ENCODE results near the gene ZC2HC1B.
A peak's percentile ranks its signal among the peaks of the same experiment; 100 is the strongest.

Gene ZC2HC1B

GRCh38 chr6:143934331-143934730 is 70.1 kb downstream of the ZC2HC1B start:
- no peak for DNase-seq (ENCODE audit: low read depth in 3 of 3)

DNA sequence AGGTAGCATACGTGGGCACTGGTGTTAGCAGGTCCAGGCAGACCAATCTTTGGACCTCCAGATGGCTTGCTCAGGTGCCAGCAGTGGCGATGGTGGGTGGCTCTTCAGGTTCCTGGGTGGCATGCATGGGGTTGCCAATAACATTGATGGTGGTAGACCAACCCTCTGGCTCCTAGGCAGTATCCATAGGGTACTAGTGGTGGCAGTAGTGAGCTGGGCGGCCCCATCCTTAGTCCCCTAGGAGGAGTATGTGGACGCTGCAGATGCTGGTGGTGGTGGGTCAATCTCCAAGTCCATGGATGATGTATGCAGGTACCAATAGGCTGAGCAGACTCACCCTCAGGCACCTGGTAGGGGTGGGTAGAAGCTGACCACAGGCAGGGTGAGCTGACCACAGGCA is 70.6 kb downstream of the ZC2HC1B start:
- DNase-seq (ENCODE audit: low read depth in 3 of 3): no peak

GRCh38 chr6:143936347-143936746 is 72.1 kb downstream of the ZC2HC1B start:
- DNase-seq (ENCODE audit: low read depth in 3 of 3): no peak

- DNase-seq (ENCODE audit: low read depth in 3 of 3): no peak
These were observed 72.7 kb downstream of the ZC2HC1B start for GRCh38 chr6:143936778-143937667.

DNA sequence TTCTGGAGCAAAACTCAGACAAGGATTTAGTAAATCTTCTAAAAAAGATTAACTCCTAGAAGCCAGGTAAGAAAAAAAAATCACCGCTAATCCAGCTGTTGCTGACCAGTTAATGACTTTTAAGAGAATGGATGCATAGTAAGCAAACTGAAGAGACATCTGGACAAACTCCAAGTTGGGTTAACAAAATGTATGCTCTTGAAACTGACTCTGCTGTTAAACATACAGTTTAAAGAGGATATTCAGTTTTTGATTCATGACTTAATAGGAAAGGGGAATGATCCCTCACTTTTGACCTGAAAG is 73.3 kb downstream of the ZC2HC1B start:
- no peak for DNase-seq (ENCODE audit: low read depth in 3 of 3)

- no peak for DNase-seq (ENCODE audit: low read depth in 3 of 3)
These were observed 75.1 kb downstream of the ZC2HC1B start for GRCh38 chr6:143939364-143939763.

- DNase-seq (ENCODE audit: low read depth in 3 of 3): peak; percentile 24 to 44 (median 38)
These were observed 75.8 kb downstream of the ZC2HC1B start for GRCh38 chr6:143940011-143940597.

DNA sequence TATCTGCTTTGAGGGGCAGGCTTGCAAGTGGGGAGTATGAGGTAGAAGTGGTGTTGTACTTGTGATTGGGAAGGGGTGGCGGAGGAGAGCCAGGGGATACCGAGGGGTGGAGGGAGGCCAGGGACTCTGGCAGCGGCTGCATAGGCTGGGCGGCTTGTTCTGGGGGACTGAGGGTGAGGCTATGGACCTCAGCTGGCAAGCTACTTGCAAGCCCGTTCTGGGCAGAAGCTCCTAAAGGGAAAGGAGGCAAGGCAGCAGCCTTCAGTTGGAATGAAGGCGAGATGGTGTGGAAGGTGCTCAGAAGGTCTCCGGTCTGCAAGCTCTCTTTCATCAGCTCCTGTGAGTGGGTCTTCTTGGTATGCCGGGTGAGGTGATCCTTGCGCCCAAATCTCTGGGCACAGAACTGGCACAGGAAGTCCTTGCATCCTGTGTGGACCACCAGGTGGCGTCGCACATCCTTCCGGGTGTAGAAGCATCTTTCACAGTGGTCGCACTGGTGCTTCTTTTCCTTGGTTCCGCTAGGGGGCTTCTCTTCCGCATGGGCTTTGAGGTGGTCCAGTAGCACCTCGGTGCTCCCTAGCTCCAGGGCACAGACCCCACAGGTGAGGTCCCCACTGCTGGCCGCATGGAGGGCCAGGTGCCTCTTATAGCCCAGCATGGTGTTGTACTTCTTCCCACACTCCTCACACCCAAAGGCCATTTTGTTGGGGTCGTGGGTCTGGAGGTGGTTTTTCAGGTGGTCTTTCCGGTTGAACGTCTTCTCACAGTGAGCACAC is 77.8 kb downstream of the ZC2HC1B start:
- peak; percentile 9 to 48 (median 28) for DNase-seq (ENCODE audit: low read depth in 3 of 3)

GRCh38 chr6:143948208-143948607 is 83.9 kb downstream of the ZC2HC1B start:
- DNase-seq (ENCODE audit: low read depth in 3 of 3): no peak

GRCh38 chr6:143949535-143949934 is 85.3 kb downstream of the ZC2HC1B start:
- no peak for DNase-seq (ENCODE audit: low read depth in 3 of 3)

DNA sequence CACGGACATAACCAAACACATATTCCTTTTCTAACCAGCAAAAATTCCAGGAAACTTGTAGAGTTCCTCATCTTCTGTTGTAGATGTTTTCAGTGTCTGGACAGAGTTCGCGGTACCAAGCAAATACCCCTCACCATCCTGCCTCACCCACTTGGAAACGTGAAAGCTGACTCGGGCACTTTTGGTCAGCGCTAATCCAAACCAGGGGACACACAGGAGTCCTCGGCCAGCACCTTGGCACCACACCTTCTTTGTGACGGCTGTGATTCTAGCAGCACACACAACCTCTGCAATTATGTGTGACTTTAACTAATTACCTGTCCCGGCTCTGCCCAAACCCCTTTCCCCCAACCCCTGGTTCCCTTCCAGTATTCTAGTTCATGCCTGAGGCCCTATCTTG is 85.7 kb downstream of the ZC2HC1B start:
- DNase-seq (ENCODE audit: low read depth in 3 of 3): no peak

DNA sequence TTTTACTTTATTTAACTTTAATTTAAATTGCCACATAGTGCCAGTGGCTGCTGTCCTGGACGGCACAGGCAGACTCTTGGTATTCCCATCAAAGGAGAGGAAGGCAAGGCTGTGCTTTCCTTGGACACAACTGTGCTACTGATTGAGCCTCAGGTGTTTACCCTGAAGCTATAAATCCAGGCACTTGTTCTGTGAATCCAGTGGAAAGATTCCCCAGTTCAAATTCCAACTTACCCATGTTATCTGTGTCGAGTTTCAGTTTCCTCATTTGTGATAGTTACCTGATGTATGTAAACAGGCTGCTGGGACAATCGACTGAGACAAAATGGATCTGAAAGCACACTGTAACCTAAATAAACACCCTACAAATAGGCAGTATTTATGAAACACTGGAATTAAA is 86.6 kb downstream of the ZC2HC1B start:
- no peak for DNase-seq (ENCODE audit: low read depth in 3 of 3)

GRCh38 chr6:143952060-143952778 is 87.9 kb downstream of the ZC2HC1B start:
- no peak for DNase-seq (ENCODE audit: low read depth in 3 of 3)

GRCh38 chr6:143952947-143953701 is 88.8 kb downstream of the ZC2HC1B start:
- DNase-seq (ENCODE audit: low read depth in 3 of 3): no peak

GRCh38 chr6:143953922-143954321 is 89.6 kb downstream of the ZC2HC1B start:
- no peak for DNase-seq (ENCODE audit: low read depth in 3 of 3)

- DNase-seq (ENCODE audit: low read depth in 3 of 3): no peak
These were observed 91.7 kb downstream of the ZC2HC1B start for GRCh38 chr6:143955971-143956370.

GRCh38 chr6:143957679-143958274 is 93.5 kb downstream of the ZC2HC1B start:
- no peak for DNase-seq (ENCODE audit: low read depth in 3 of 3)

DNA sequence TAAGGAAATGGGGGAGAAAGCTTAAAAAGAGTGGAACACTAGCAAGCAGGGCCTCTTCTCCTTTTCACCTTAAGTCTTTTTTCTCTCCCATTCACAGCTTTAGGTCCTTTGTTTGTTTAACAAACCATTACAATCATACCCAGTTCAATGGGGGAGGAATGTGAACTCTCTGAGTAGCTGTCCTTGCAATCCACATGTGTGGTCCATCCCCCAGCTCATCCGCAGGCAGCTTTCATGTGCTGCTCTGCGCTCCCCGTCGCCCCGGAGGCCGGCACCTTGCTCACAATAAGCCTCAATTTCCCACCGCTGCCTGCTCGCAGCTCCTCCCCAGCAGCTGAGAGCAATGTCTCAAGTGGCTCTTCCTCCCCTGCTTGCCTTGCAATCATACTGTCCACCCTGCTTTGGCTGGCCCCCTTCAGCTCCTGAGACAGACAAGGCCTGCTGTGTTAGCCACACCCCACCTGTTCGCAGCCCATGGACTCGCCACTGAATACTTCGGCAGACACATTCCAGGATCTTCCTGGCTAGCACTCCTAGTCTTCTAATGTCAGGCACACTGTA is 94.6 kb downstream of the ZC2HC1B start:
- DNase-seq (ENCODE audit: low read depth in 3 of 3): no peak

DNA sequence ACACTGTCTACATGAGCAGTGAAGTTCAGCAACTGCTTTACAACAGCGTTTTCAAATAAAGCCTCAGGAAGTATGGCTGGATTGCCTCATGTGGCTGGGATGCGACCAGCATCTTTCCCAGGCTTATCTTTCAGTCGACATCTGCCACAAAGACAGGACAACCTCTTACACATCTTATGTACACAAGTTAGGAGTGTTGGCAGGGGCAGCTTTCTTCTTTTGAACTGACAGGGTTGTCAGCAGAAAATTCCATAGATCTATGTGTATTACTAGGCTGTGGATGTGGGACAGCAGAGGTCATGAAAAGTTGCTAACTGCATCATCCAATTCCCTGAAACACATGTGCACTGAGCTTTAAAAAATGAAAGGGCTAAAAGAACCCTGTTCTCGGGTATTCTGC is 95.7 kb downstream of the ZC2HC1B start:
- DNase-seq (ENCODE audit: low read depth in 3 of 3): no peak

GRCh38 chr6:143961066-143961465 is 96.8 kb downstream of the ZC2HC1B start:
- no peak for DNase-seq (ENCODE audit: low read depth in 3 of 3)
